HG02938 (cell line): ENCODE data around the gene UBAP1L.
"Not testable (repeated sequence)": the region's sequence is repeated elsewhere in the genome, so short reads cannot be mapped to it uniquely, and the experiment has no call there.

Experiments used
- ATAC-seq: cut with Tn5 transposase; IDR thresholded peaks from one replicate; pipeline ENCODE4 v1.9.1; 2021; ENCODE audit warnings: mild to moderate bottlenecking, moderate library complexity; ENCODE audit not compliant: unreplicated experiment

The UBAP1L gene

GRCh38 chr15:65100442-65100841 lies 14.6 kb downstream of the UBAP1L start:
- ATAC-seq = no peak

GRCh38 chr15:65099801-65100200 lies 15.2 kb downstream of the UBAP1L start:
- not testable (repeated sequence) for ATAC-seq

- ATAC-seq = no peak
Observed at GRCh38 chr15:65099336-65099735, 15.7 kb downstream of the UBAP1L start.

GRCh38 chr15:65097651-65098263 lies 17.2 kb downstream of the UBAP1L start:
- ATAC-seq = no peak

GRCh38 chr15:65096481-65097385 lies 18.3 kb downstream of the UBAP1L start:
- ATAC-seq = no peak

- ATAC-seq = no peak
Observed at GRCh38 chr15:65095747-65096104, 19.3 kb downstream of the UBAP1L start.

GRCh38 chr15:65095011-65095746 lies 19.8 kb downstream of the UBAP1L start:
- ATAC-seq = no peak

GRCh38 chr15:65094294-65094995 lies 20.6 kb downstream of the UBAP1L start:
- ATAC-seq = no peak

- ATAC-seq = not testable (repeated sequence)
Observed at GRCh38 chr15:65093793-65094170, 21.2 kb downstream of the UBAP1L start.

- ATAC-seq = no peak
Observed at GRCh38 chr15:65092911-65093792, 21.8 kb downstream of the UBAP1L start.

GRCh38 chr15:65091946-65092770 lies 22.8 kb downstream of the UBAP1L start:
- no peak for ATAC-seq

- ATAC-seq = no peak
Observed at GRCh38 chr15:65089206-65089824, 25.7 kb downstream of the UBAP1L start.

GRCh38 chr15:65088643-65089021 lies 26.4 kb downstream of the UBAP1L start:
- no peak for ATAC-seq

- ATAC-seq = no peak
Observed at GRCh38 chr15:65087873-65088642, 26.9 kb downstream of the UBAP1L start.

- no peak for ATAC-seq
Observed at GRCh38 chr15:65087411-65087810, 27.6 kb downstream of the UBAP1L start.

- ATAC-seq = no peak
Observed at GRCh38 chr15:65086680-65087111, 28.3 kb downstream of the UBAP1L start.

- ATAC-seq = no peak
Observed at GRCh38 chr15:65085990-65086679, 28.9 kb downstream of the UBAP1L start.
